HEK293T (cell line): ENCODE measurements around the gene LRCH4.

Experiments
- ELF4 ChIP-seq: fragments of 450-650 bp; IDR thresholded peaks from 2 replicates; pipeline ENCODE4 v1.6.1; 2017; ENCODE audit warnings: antibody characterized with exemption
- FOXM1 ChIP-seq: fragments of 450-650 bp; IDR thresholded peaks from 2 replicates; pipeline ENCODE4 v1.6.1; 2017; ENCODE audit warnings: mild to moderate bottlenecking, borderline replicate concordance
- SUZ12 ChIP-seq: fragments of 450-650 bp; IDR thresholded peaks from 2 replicates; pipeline ENCODE4 v1.6.1; 2016; ENCODE audit warnings: mild to moderate bottlenecking
- ZNF384 ChIP-seq: fragments of 450-650 bp; IDR thresholded peaks from 2 replicates; pipeline ENCODE4 v1.6.1; 2016

GRCh38 chr7:100589341-100589947, 3.5 kb upstream of the LRCH4 start:
- TF ChIP-seq ZNF384 = no peak
- no peak for TF ChIP-seq FOXM1
- no peak for TF ChIP-seq SUZ12
- no peak for TF ChIP-seq ELF4
